ENCODE data around the gene EML4. TPM values are rescaled to one million over a fixed set of nuclear protein-coding genes. Genes with fewer than 3 reads are reported as not detected.

EML4 gene
- total RNA-seq, 1 experiment from 2014 or later, result 93.7 TPM

DNA sequence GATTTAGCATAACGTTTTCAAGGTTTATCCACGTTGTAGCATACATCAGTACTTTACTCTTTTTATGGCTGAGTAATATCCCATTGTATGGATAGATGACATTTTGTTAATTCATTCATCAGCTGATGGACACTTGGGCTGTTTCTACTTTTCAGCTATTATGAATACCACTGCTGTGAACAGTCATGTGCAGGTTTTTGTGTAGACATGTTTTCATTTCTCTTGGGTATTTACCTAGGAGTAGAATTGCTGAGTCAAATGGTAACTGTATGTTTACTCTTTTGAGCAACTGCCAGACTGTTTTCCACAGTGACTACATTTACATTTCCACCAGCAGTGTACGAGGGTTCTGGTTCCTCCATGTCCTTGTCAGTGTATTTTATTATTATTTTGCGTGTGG, 158.0 kb downstream of the EML4 start:
- Histone ChIP-seq H3K27ac (ENCODE audit: low read depth, low read length, poor library complexity, severe bottlenecking) (no peak overlapping the region), H3K9me3 (ENCODE audit: low read depth, low read length, poor library complexity, severe bottlenecking) (no peaks in the 10 kb centered on the region), H3K4me1 (ENCODE audit: insufficient read depth, low read length, poor library complexity, severe bottlenecking) (peaks cover 9% of the 10 kb centered on the region), H3K27me3 (replicated peaks; ENCODE audit: insufficient read depth, low read depth, low read length, poor library complexity) (no peaks in the 10 kb centered on the region), H3K36me3 (ENCODE audit: insufficient read depth, low read length, poor library complexity, severe bottlenecking) (peaks cover 39% of the 10 kb centered on the region), H3K4me3 (ENCODE audit: low read depth, low read length, poor library complexity, severe bottlenecking) (no peak overlapping the region)
- no peak for DNase-seq (ENCODE audit: low spot score)
- ChIA-PET CTCF (no interaction called here), POLR2A (ENCODE audit: low non-redundant PET) (no interaction called here)
- TF ChIP-seq, protein P1, sequence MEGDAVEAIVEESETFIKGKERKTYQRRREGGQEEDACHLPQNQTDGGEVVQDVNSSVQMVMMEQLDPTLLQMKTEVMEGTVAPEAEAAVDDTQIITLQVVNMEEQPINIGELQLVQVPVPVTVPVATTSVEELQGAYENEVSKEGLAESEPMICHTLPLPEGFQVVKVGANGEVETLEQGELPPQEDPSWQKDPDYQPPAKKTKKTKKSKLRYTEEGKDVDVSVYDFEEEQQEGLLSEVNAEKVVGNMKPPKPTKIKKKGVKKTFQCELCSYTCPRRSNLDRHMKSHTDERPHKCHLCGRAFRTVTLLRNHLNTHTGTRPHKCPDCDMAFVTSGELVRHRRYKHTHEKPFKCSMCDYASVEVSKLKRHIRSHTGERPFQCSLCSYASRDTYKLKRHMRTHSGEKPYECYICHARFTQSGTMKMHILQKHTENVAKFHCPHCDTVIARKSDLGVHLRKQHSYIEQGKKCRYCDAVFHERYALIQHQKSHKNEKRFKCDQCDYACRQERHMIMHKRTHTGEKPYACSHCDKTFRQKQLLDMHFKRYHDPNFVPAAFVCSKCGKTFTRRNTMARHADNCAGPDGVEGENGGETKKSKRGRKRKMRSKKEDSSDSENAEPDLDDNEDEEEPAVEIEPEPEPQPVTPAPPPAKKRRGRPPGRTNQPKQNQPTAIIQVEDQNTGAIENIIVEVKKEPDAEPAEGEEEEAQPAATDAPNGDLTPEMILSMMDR (conservative IDR thresholded peaks at IDR 0.05; ENCODE audit: low read depth, low read length), result no peak
- no peak for TF ChIP-seq EZH2 (IDR thresholded peaks at IDR 0.05; ENCODE audit: borderline replicate concordance, low read depth, low read length, poor library complexity, severe bottlenecking)
- intact Hi-C loops (cut with micrococcal nuclease; ENCODE audit: unreplicated experiment), result loop anchor here (5.0 kb wide), 1 partner anchor 460 kb away; no protein-coding TSS in a partner anchor
- BruUV-seq (replicated peaks), result no TSS peak

- DNase-seq (ENCODE audit: low spot score), result peak; percentile 56
- Histone ChIP-seq H3K4me3 (ENCODE audit: low read depth, low read length, poor library complexity, severe bottlenecking) (no peak overlapping the region), H3K27ac (ENCODE audit: low read depth, low read length, poor library complexity, severe bottlenecking) (no peak overlapping the region), H3K4me1 (ENCODE audit: insufficient read depth, low read length, poor library complexity, severe bottlenecking) (peaks cover 11% of the 10 kb centered on the region), H3K36me3 (ENCODE audit: insufficient read depth, low read length, poor library complexity, severe bottlenecking) (peaks cover 49% of the 10 kb centered on the region), H3K9me3 (ENCODE audit: low read depth, low read length, poor library complexity, severe bottlenecking) (no peaks in the 10 kb centered on the region), H3K27me3 (replicated peaks; ENCODE audit: insufficient read depth, low read depth, low read length, poor library complexity) (no peaks in the 10 kb centered on the region)
- intact Hi-C loops (cut with micrococcal nuclease; ENCODE audit: unreplicated experiment), result loop anchor here (1.0 to 5.0 kb wide), 2 partner anchors 232 to 461 kb away; no protein-coding TSS in a partner anchor
- CTCF ChIA-PET, result interaction anchor here (0.6 to 1.7 kb wide), 5 partner anchors 12 to 474 kb away, joined by 3 to 15 read pairs (median 3); no protein-coding TSS in a partner anchor
- BruUV-seq (replicated peaks), result no TSS peak
- POLR2A ChIA-PET (ENCODE audit: low non-redundant PET), result no interaction called here
- TF ChIP-seq, protein P1 (conservative IDR thresholded peaks at IDR 0.05; ENCODE audit: low read depth, low read length), result peak; percentile 63
- no peak for TF ChIP-seq EZH2 (IDR thresholded peaks at IDR 0.05; ENCODE audit: borderline replicate concordance, low read depth, low read length, poor library complexity, severe bottlenecking)
Measured at GRCh38 chr2:42328148-42328833, 159.1 kb downstream of the EML4 start.

GRCh38 chr2:42328923-42329322, 159.8 kb downstream of the EML4 start:
- ChIA-PET POLR2A (ENCODE audit: low non-redundant PET) (no interaction called here), CTCF (interaction anchor here (0.7 to 1.7 kb wide), 3 partner anchors 233 to 475 kb away, joined by 3 to 15 read pairs (median 7); no protein-coding TSS in a partner anchor)
- Histone ChIP-seq H3K36me3 (ENCODE audit: insufficient read depth, low read length, poor library complexity, severe bottlenecking) (peaks cover 53% of the 10 kb centered on the region), H3K4me1 (ENCODE audit: insufficient read depth, low read length, poor library complexity, severe bottlenecking) (peaks cover 11% of the 10 kb centered on the region), H3K9me3 (ENCODE audit: low read depth, low read length, poor library complexity, severe bottlenecking) (no peaks in the 10 kb centered on the region), H3K4me3 (ENCODE audit: low read depth, low read length, poor library complexity, severe bottlenecking) (no peak overlapping the region), H3K27me3 (replicated peaks; ENCODE audit: insufficient read depth, low read depth, low read length, poor library complexity) (no peaks in the 10 kb centered on the region), H3K27ac (ENCODE audit: low read depth, low read length, poor library complexity, severe bottlenecking) (no peak overlapping the region)
- TF ChIP-seq, protein P1 (conservative IDR thresholded peaks at IDR 0.05; ENCODE audit: low read depth, low read length), result no peak
- TF ChIP-seq EZH2 (IDR thresholded peaks at IDR 0.05; ENCODE audit: borderline replicate concordance, low read depth, low read length, poor library complexity, severe bottlenecking), result no peak
- no TSS peak for BruUV-seq (replicated peaks)
- no peak for DNase-seq (ENCODE audit: low spot score)
- intact Hi-C loops (cut with micrococcal nuclease; ENCODE audit: unreplicated experiment), result loop anchor here (1.0 to 5.0 kb wide), 2 partner anchors 233 to 462 kb away; no protein-coding TSS in a partner anchor

Measured in A673 (cell line).